SK-N-SH treated with all-trans-retinoic acid at 6 μM for 48 hours (cell line): ENCODE measurements around the gene DIAPH3.

Experiments
- ARNTL ChIP-seq: fragments of 450-650 bp; formaldehyde crosslinking; IDR thresholded peaks from 2 replicates; pipeline ENCODE4 v1.5.0; 2020; ENCODE audit warnings: low read depth, mild to moderate bottlenecking, moderate library complexity, borderline replicate concordance
- TF ChIP-seq, protein P1 (sequence below): fragments of 250-450 bp; sonication (Bioruptor Pico); IDR thresholded peaks from 2 replicates; pipeline ENCODE4 v1.8.0; 2020; ENCODE audit warnings: mild to moderate bottlenecking, moderate library complexity, borderline replicate concordance

- TF ChIP-seq, protein P1, sequence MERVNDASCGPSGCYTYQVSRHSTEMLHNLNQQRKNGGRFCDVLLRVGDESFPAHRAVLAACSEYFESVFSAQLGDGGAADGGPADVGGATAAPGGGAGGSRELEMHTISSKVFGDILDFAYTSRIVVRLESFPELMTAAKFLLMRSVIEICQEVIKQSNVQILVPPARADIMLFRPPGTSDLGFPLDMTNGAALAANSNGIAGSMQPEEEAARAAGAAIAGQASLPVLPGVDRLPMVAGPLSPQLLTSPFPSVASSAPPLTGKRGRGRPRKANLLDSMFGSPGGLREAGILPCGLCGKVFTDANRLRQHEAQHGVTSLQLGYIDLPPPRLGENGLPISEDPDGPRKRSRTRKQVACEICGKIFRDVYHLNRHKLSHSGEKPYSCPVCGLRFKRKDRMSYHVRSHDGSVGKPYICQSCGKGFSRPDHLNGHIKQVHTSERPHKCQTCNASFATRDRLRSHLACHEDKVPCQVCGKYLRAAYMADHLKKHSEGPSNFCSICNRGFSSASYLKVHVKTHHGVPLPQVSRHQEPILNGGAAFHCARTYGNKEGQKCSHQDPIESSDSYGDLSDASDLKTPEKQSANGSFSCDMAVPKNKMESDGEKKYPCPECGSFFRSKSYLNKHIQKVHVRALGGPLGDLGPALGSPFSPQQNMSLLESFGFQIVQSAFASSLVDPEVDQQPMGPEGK (CRISPR knock-in tag): no peak
- no peak for TF ChIP-seq ARNTL (CRISPR knock-in tag)
Observed at GRCh38 chr13:60075850-60076249, 87.9 kb downstream of the DIAPH3 start.
